NT2/D1 (cell line): ENCODE data around the gene RERG.

Source experiments
- SUZ12 ChIP-seq: IDR thresholded peaks from 2 replicates; pipeline ENCODE4 v1.6.1; 2011; ENCODE audit not compliant: insufficient read length, insufficient read depth; ENCODE audit errors: extremely low read depth
- ZNF274 ChIP-seq: IDR thresholded peaks from 2 replicates; pipeline ENCODE4 v1.6.1; 2011; ENCODE audit warnings: mild to moderate bottlenecking, low read depth, low read length

DNA sequence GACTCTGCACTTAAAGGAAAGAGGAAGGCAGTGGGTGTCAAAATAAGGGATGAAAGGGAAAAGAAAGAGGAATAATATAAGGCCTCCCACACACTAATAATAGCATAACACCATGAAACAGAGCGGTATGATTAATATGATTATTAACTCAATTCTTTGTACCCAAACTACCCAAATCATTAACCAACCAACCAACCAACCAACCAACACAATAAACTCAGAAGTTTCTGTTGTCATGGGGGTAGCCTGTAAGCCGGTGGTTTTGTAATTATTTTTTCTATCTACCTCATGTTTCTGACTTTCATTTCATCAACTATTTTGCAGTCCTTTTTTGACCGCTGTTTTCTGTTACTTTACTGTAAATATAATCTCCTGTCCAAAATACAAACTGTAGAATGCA, 105.8 kb downstream of the RERG start:
- TF ChIP-seq SUZ12 = no peak
- no peak for TF ChIP-seq ZNF274
